HEK293T (cell line): ENCODE measurements around the gene PRKCB.

Experiments
- CTCF ChIA-PET: fragments of 350-600 bp; formaldehyde crosslinking; extraction: SDS; loops from one replicate; lab custom pipeline; 2021; ENCODE audit warnings: antibody characterized with exemption, inconsistent platforms; lab: Yijun Ruan, JAX
- POLR2A ChIA-PET: fragments of 350-600 bp; formaldehyde crosslinking; extraction: SDS; loops from one replicate; lab custom pipeline; 2020; ENCODE audit warnings: antibody characterized with exemption, inconsistent platforms; lab: Yijun Ruan, JAX
- DNase-seq: peaks from one replicate; pipeline ENCODE4 v3.0.0; 2012; ENCODE audit warnings: mixed read lengths; ENCODE audit errors: extremely low spot score
- ARNT ChIP-seq: fragments of 450-650 bp; IDR thresholded peaks from 2 replicates; pipeline ENCODE4 v1.6.1; 2017; ENCODE audit warnings: mild to moderate bottlenecking
- BHLHE40 ChIP-seq: fragments of 450-650 bp; IDR thresholded peaks from 2 replicates; pipeline ENCODE4 v1.6.1; 2016; ENCODE audit warnings: mild to moderate bottlenecking, moderate library complexity, borderline replicate concordance
- CTBP1 ChIP-seq: fragments of 450-650 bp; IDR thresholded peaks from 2 replicates; pipeline ENCODE4 v1.6.1; 2016; ENCODE audit warnings: borderline replicate concordance
- ELF4 ChIP-seq: fragments of 450-650 bp; IDR thresholded peaks from 2 replicates; pipeline ENCODE4 v1.6.1; 2017; ENCODE audit warnings: antibody characterized with exemption
- FOXA1 ChIP-seq: fragments of 450-650 bp; IDR thresholded peaks from 2 replicates; pipeline ENCODE4 v1.6.1; 2016; ENCODE audit warnings: mild to moderate bottlenecking
- FOXK2 ChIP-seq: fragments of 450-650 bp; IDR thresholded peaks from 2 replicates; pipeline ENCODE4 v1.6.1; 2016; ENCODE audit warnings: mild to moderate bottlenecking
- FOXM1 ChIP-seq: fragments of 450-650 bp; IDR thresholded peaks from 2 replicates; pipeline ENCODE4 v1.6.1; 2017; ENCODE audit warnings: mild to moderate bottlenecking, borderline replicate concordance
- HDGF ChIP-seq: fragments of 450-650 bp; IDR thresholded peaks from 2 replicates; pipeline ENCODE4 v1.6.1; 2017; ENCODE audit warnings: antibody characterized with exemption, borderline replicate concordance
- L3MBTL2 ChIP-seq: fragments of 450-650 bp; conservative IDR thresholded peaks from 2 replicates; pipeline ENCODE4 v1.6.1; 2016; ENCODE audit warnings: mild to moderate bottlenecking
- LEF1 ChIP-seq: fragments of 450-650 bp; IDR thresholded peaks from 2 replicates; pipeline ENCODE4 v1.6.1; 2017; ENCODE audit warnings: mild to moderate bottlenecking, borderline replicate concordance
- NFRKB ChIP-seq: fragments of 450-650 bp; IDR thresholded peaks from 2 replicates; pipeline ENCODE4 v1.6.1; 2016; ENCODE audit warnings: mild to moderate bottlenecking, moderate library complexity
- SP1 ChIP-seq: fragments of 450-650 bp; IDR thresholded peaks from 2 replicates; pipeline ENCODE4 v1.6.1; 2017
- SUZ12 ChIP-seq: fragments of 450-650 bp; IDR thresholded peaks from 2 replicates; pipeline ENCODE4 v1.6.1; 2016; ENCODE audit warnings: mild to moderate bottlenecking
- TARDBP ChIP-seq: fragments of 450-650 bp; IDR thresholded peaks from 2 replicates; pipeline ENCODE4 v1.6.1; 2016
- ZNF384 ChIP-seq: fragments of 450-650 bp; IDR thresholded peaks from 2 replicates; pipeline ENCODE4 v1.6.1; 2016
- TF ChIP-seq, protein P1 (sequence below): fragments of 450-650 bp; IDR thresholded peaks from 2 replicates; pipeline ENCODE4 v1.6.1; 2016

PRKCB gene

DNA sequence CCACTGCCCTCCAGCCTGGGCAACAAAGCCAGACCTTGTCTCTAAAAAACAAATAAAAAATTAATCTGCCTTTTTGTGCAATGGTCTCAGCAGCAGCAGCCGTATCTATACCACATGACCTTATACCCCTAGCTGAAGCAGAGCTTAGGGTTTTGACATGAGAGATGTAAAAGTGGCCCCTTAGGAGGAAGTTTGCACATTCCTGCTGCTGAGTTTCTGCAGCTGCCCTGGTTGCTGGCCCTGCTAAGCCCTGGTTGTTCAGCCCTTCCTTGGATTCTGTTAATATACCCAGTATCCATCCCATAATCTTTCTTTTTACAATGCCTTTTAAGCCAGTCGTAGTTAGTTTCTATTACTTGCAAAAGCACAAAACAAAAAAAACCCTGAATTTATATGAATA is 33.0 kb upstream of the PRKCB start:
- ChIA-PET POLR2A (no interaction called here), CTCF (interaction anchor here (0.6 to 2.1 kb wide), 9 partner anchors 8 to 704 kb away, joined by 3 to 9 read pairs (median 4); partner anchors contain the start of gene CHP2)
- TF ChIP-seq SP1 = no peak

DNA sequence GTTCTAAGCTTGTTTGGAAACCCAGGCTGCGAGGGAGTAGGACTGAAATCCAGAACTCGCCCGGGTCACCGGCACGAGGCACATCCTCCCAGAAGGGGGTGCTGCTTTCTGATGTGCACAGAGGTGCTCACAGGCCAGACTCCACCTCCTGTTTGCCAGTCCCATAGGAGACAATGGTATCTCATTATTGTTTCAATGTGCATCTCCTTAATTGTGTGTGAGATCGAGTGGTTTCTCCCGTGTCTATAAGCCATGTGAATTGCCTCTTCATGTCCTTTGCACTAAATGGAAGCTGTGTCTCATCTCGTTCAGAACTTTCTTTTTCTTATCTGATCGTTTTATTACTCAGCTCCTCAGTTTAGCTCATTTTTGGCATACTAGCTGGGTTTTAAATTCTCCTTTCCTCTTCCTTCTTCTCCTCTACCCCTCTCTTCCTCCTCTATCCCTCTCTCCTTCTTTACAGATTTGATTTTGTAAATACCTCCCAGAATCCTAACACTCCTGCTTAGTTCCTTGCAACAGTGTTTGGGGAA is 32.1 kb upstream of the PRKCB start:
- DNase-seq = peak; percentile 65
- TF ChIP-seq HDGF (no peak), NFRKB (no peak), SUZ12 (no peak), BHLHE40 (no peak), ZNF384 (no peak), SP1 (no peak), FOXA1 (no peak), L3MBTL2 (no peak), ARNT (no peak), FOXM1 (no peak), LEF1 (no peak), ELF4 (no peak), FOXK2 (no peak), CTBP1 (no peak)
- TF ChIP-seq, protein P1, sequence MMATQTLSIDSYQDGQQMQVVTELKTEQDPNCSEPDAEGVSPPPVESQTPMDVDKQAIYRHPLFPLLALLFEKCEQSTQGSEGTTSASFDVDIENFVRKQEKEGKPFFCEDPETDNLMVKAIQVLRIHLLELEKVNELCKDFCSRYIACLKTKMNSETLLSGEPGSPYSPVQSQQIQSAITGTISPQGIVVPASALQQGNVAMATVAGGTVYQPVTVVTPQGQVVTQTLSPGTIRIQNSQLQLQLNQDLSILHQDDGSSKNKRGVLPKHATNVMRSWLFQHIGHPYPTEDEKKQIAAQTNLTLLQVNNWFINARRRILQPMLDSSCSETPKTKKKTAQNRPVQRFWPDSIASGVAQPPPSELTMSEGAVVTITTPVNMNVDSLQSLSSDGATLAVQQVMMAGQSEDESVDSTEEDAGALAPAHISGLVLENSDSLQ = no peak
- ChIA-PET CTCF (interaction anchor here (0.6 to 2.2 kb wide), 12 partner anchors 9 to 703 kb away, joined by 3 to 10 read pairs (median 4); no protein-coding TSS in a partner anchor), POLR2A (no interaction called here)

More for the DNA sequence above, 33.0 kb upstream of the PRKCB start:
- DNase-seq = no peak

DNA sequence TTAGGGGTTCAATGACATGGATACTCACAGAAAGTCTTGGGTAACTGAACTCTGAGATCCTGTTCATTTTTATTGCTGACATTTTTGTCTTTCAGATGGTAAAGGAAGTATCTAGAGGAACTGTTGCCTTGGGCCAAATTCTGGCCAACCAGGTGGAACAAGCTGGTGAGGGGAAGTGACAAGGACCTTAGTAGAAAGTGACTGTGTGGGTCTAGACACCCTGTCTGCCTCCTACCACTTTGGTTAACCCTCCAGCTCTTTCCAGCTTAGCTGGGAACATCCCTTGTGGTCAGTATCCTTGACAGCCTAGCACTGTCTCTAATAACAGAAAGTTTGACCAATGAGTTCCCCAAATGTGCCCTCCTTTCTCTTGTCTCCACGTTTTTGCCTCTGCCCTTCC is 28.8 kb upstream of the PRKCB start:
- ChIA-PET CTCF (interaction anchor here (1.7 kb wide), 1 partner anchor 203 kb away, joined by 4 read pairs; no protein-coding TSS in a partner anchor), POLR2A (no interaction called here)
- DNase-seq = no peak
- no peak for TF ChIP-seq FOXM1
- no peak for TF ChIP-seq ELF4
- no peak for TF ChIP-seq SUZ12
- TF ChIP-seq NFRKB = no peak
- no peak for TF ChIP-seq HDGF
- TF ChIP-seq TARDBP = no peak
- TF ChIP-seq L3MBTL2 = no peak
- no peak for TF ChIP-seq ARNT
- no peak for TF ChIP-seq FOXA1
- TF ChIP-seq, protein P1 = no peak
- TF ChIP-seq ZNF384 = no peak

DNA sequence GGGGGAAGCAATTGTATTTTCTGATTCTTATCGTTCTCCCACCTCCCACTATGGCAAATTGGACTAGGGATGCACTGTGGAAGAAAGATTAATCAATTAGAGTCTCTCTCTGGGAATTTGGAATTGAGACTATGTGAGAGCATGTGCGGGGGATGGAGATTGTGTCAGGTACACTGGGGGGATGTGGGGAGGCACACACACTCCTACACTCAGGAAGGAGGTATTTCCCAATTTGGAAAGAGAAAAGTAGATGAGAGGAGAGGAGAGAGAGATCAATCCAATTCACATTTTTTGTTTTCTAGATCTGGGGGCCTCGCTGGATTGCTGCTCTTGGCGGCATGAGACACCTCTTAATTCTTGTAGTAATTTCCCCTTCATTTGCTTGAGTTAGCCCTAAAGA is 14.3 kb upstream of the PRKCB start:
- no peak for DNase-seq
- TF ChIP-seq SUZ12 = no peak
- no peak for TF ChIP-seq FOXM1
- CTCF ChIA-PET = no interaction called here
- POLR2A ChIA-PET = no interaction called here

DNA sequence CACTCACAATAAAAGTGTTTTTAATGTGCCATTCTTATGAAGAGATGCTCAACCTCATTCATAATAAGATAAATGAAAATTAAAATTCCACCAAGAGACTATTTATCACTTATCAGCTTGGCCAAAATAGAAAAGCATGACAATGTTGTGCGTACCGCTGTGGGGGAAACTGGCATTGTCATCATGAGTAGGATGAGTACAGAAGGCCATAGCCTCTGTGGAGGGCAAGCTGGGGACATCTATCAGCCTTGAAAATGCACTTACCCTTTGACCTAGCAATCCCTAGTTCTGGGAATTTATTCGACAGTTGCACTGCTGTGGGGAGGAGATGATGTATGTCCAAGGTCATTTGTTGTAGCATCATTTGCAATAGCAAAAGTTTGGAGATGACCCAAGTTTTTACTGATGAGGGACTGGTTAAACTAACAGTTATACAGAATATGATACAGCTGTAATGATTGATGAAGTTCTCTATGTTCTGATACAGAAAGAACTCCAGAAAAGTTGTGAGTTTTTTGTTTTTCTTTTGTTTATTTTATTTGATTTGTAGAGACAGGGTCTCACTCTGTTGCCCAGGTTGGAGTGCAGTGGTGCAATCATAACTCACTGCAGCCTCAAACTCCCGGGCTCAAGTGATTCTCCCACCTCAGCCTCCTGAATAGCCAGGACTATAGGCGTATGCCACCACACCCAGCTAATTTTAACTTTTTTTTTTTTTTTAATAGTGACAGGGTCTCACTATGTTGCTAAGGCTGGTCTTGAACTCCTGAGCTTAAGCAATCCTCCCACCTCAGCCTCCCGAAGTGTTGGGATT is 13.7 kb upstream of the PRKCB start:
- no peak for DNase-seq
- ChIA-PET CTCF (no interaction called here), POLR2A (no interaction called here)
- TF ChIP-seq ZNF384 = no peak
- TF ChIP-seq L3MBTL2 = no peak
- TF ChIP-seq LEF1 = no peak
- TF ChIP-seq SP1 = no peak
- no peak for TF ChIP-seq ARNT
- TF ChIP-seq SUZ12 = no peak
- TF ChIP-seq FOXA1 = no peak
- TF ChIP-seq CTBP1 = no peak
- no peak for TF ChIP-seq BHLHE40
- TF ChIP-seq, protein P1 = no peak
- TF ChIP-seq ELF4 = no peak
- no peak for TF ChIP-seq HDGF
- no peak for TF ChIP-seq FOXK2
- TF ChIP-seq NFRKB = no peak
- no peak for TF ChIP-seq TARDBP
- TF ChIP-seq FOXM1 = no peak
